G401 (cell line): ENCODE measurements around the gene TENM3. TPM values are rescaled to one million over a fixed set of nuclear protein-coding genes. Genes with fewer than 3 reads are reported as not detected.

ENCODE experiments used
- DNase-seq: peaks from one replicate; pipeline ENCODE4 v3.0.0-alpha.2; 2015; ENCODE audit warnings: low spot score
- in situ Hi-C: cut with HindIII; loops from 2 replicates; pipeline ENCODE4 v1.10.0; 2016; ENCODE audit warnings: low sequenced_read_pairs, mixed read lengths
- total RNA-seq: library from RNA; depleted of rRNA; stranded (reverse); fragments of >200 nt; shearing (Covaris generic); gene quantifications from 2 replicates; pipeline ENCODE4 v1.2.3, GENCODE V29; 2014

The TENM3 gene
- total RNA-seq, 1 experiment from 2014 or later, result 0.03 TPM

- DNase-seq, result no peak
- in situ Hi-C loops, result no loop called here
These were observed 211.3 kb downstream of the TENM3 start for GRCh38 chr4:182454440-182455013.

- in situ Hi-C loops, result no loop called here
These were observed 221.9 kb downstream of the TENM3 start for GRCh38 chr4:182465114-182465513.

DNA sequence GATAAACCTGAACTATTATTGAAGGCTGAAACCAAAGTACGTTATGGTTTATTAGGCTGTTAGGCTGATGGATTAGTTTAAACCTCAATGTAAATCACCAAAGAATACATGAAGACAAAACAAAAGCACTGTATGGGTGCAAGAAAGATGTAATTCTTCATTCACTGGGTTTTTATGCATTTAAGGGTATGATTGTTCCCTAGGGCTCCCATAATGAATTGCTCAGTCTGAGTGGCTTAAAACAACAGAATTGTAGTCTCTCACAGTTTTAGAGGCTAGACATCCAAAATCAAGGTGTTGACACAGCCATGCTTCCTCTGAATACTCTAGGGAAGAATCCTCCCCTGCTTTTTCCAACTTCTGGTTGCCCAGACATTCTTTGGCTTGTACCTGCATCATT lies 222.8 kb downstream of the TENM3 start:
- DNase-seq, result no peak
- in situ Hi-C loops, result no loop called here

More at GRCh38 chr4:182465114-182465513, 221.9 kb downstream of the TENM3 start:
- no peak for DNase-seq

DNA sequence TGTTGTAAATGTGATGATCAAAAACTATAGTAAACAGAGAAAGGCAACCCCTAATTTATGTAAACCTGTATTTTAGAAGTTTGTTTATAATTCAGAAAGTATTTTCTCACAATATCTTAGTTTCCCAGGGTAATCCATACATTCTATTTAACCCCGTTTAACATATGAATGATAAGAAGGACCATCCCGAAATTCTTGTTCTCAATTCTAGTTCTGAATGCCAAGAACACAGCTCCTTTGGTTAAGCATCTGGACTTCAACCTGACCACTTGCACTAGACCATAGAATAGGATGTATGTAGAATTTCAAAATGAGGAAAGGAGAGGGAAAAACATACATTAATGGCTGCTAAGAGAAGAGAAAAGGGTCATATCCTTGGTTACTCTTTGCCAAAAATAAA lies 227.0 kb downstream of the TENM3 start:
- DNase-seq, result no peak
- in situ Hi-C loops, result no loop called here

GRCh38 chr4:182475539-182475938 lies 232.3 kb downstream of the TENM3 start:
- DNase-seq, result no peak
- in situ Hi-C loops, result no loop called here

GRCh38 chr4:182478475-182478874 lies 235.3 kb downstream of the TENM3 start:
- in situ Hi-C loops, result no loop called here
- DNase-seq, result peak; percentile 56

- in situ Hi-C loops, result no loop called here
- DNase-seq, result no peak
These were observed 240.5 kb downstream of the TENM3 start for GRCh38 chr4:182483685-182484084.

DNA sequence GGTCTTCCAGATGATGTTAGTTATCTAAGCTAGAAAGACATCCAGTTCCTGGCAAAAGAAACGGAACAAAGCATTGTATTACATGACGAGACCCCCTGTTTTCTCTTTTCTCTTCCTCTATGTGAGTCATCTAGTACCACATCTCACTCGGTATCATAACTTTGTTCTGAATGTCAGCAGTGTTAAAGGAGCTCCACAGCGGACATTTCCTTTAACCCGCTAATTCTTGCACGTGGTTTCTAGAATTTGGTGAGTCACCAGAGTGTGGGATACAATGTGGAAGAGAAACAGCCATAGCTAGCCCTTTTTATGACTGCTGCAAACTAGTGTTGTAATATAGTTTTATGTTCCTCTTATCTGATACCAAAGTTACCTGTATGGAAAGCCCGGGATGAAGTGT lies 243.7 kb downstream of the TENM3 start:
- DNase-seq, result no peak
- in situ Hi-C loops, result no loop called here

GRCh38 chr4:182488896-182489295 lies 245.7 kb downstream of the TENM3 start:
- no peak for DNase-seq
- in situ Hi-C loops, result no loop called here

DNA sequence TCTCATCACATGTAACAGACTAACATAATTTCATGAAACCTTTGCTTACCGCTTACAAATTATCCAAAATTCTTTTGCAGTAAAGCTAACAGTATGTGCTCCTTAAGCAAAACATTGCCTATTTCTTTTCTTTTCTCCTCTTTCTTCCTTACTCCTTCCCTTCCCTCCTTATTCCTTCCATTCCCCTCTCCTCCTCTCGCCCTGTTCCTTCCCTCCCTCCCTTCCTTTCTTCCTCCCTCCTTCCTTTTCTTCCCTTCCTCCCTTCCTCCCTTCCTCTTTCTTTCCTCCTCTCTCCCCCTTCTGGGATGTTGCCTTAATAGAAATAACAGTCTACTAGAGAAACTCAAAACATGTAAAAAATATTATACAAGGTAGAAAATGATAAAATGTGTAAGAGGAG lies 246.4 kb downstream of the TENM3 start:
- in situ Hi-C loops, result no loop called here
- DNase-seq, result no peak

DNA sequence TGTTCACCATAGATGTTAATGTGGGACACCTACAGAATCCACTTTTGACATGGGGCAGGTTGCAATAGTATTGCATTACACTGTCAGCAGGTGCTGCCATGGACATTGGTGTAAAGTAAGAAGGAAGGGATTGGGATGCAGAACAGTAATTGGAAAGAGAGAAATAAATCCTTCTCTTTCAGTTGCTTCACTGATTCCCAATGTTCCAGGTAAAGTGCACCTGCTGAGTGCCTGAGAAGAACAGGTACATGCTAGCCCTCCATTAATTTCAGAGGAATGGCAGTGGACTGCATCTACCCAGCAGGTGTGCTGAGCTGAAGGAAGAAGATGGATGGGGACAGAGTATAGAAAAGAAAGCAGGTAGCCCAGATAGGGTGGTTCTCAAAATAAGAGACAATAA lies 248.5 kb downstream of the TENM3 start:
- DNase-seq, result no peak
- in situ Hi-C loops, result no loop called here

DNA sequence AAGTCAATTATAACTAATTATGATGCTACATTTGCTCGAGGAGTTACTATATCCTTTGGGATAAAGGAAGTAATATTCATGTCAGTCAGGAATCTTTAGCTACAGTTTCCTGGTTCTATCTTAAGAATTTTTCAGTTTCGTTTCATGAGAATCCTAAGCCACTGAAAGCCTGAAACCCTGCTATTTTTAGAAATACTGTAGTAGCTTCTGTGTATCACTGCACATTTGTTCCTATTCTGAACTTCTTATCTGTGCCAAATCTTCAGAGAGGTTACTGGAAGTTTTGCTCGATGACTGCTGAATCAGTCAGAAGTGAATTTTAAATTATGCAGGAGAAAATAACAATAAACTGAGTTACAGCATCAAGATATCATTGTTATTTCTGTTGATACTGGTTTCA lies 249.2 kb downstream of the TENM3 start:
- in situ Hi-C loops, result no loop called here
- DNase-seq, result peak; percentile 35

- in situ Hi-C loops, result no loop called here
- no peak for DNase-seq
These were observed 250.2 kb downstream of the TENM3 start for GRCh38 chr4:182493377-182493776.

DNA sequence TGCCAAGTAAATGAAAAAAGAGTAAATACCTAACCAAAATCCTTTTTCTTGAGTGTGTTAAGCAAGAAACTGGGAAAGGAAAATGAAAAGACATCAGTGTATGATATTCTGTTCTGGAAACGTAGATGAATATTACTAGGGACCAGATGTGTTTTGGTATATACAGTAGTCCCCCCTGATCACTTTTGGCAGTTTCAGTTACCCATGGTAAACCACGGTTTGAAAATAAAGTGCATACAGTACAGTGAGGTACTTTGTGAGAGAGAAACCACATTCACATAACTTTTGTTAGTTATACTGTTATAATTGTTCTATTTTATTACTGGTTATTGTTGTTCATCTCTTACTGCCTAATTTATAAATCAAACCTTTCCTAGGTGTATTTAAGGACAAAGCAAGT lies 250.9 kb downstream of the TENM3 start:
- DNase-seq, result no peak

DNA sequence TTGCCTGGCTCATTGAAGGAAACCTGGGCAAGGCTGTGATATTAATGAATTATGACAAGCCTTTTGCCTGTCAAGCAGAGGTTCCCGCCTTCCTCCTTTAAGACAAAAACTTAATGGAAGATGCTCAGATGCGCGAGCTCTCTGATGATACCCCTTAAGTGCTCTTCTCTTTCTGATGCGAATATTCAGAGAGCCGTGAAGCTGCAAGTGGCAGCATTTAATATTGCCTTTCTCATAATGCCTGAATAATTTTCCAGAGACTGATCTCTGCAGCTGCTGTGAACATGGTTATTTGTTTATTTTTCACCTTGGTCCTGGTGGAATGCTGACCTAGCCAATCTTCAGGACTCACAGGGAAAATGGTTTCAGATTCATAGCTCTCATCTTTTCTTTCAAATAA lies 251.8 kb downstream of the TENM3 start:
- in situ Hi-C loops, result no loop called here
- DNase-seq, result no peak

More for the DNA sequence above, 250.9 kb downstream of the TENM3 start:
- in situ Hi-C loops, result no loop called here

GRCh38 chr4:182495645-182496385 lies 252.6 kb downstream of the TENM3 start:
- in situ Hi-C loops, result no loop called here
- no peak for DNase-seq

- DNase-seq, result no peak
- in situ Hi-C loops, result no loop called here
These were observed 253.2 kb downstream of the TENM3 start for GRCh38 chr4:182496408-182496807.

DNA sequence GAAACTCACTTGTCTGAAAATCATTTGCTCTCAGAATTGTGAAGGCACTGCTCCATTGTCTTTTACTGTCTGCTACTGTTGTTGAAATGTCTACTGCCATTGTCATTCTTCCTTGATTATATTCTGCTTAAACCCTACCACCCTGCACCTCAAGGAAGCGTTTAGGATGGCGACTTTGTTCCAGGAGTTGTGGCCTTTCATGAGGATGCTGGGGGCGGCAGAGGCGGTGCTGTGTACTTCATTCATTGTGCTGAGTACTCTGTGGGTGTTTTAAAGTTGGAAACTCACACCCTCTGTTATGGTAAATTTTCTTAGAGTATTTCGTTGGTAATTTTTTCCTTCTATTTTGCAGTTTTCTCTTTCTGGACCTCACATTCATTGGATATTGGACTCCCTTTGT lies 258.9 kb downstream of the TENM3 start:
- DNase-seq, result no peak
- in situ Hi-C loops, result no loop called here

DNA sequence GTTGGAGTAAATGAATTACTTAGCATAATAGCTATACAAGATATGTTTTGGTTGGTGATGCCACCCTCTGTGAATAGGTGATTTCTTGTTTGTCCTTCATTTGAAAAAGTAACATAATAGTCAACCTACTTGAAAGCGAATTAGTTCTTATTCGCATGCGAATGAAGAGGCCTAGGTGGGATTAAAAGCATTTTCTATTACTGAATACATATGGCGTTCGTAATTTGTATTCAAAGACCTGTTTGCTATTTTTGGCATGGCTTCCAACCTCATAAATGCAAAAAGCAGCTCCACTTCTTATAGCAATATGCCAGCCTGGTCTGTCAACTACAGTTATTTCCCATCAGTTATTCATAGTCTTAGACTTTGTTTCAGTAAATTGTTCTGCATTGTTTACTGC lies 261.3 kb downstream of the TENM3 start:
- in situ Hi-C loops, result no loop called here
- no peak for DNase-seq

DNA sequence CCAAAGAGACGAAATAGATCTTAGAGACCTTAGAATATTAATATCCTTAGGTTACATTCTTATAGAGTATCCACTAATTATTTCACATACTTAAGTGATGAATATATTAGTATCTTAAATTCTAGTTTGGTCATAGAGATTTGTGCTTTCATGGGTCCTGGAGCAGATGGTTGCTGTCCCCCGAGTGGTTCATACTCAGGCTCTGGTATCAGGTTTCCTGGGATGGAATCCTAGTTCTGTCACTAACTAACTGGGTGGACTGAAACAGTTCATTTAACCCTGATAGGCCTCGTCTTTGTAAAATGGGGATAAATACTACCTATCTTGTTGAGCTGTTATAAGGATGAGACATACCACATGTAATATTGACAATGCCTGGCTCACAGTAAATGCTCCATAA lies 264.6 kb downstream of the TENM3 start:
- DNase-seq, result no peak
- in situ Hi-C loops, result no loop called here

DNA sequence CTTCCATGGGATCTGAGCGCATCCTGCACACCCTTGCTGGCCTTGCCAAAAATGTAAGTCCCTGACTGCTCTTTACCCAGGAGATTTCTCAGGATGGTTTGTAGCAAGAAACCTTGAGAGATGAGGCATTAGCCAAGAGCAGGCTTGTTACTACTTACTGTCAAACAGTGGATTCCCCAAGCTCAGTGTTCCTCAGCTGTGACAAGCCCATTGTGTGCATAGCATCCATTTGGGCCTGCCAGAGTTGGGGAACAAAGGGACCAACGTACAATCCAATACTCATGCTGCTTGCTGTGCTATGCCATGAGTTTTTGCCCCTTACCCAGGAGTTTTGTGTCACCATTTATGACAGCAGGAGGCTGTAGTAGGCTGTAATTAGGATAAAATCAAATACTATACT lies 267.6 kb downstream of the TENM3 start:
- in situ Hi-C loops, result no loop called here
- no peak for DNase-seq
